IPS-15b (cell line): ENCODE results near the gene DLST.

Experiments
- H3K27me3 ChIP-seq: one replicate; pipeline ENCODE4 v1.6.1; 2013; ENCODE audit warnings: low read length; ENCODE audit not compliant: control insufficient read depth, insufficient read depth
- H3K36me3 ChIP-seq: one replicate; pipeline ENCODE4 v1.6.1; 2013; ENCODE audit warnings: low read length; ENCODE audit not compliant: control insufficient read depth, insufficient read depth
- H3K4me1 ChIP-seq: one replicate; pipeline ENCODE4 v1.6.1; 2013; ENCODE audit warnings: mild to moderate bottlenecking, low read length; ENCODE audit not compliant: control insufficient read depth, insufficient read depth
- H3K4me3 ChIP-seq: one replicate; pipeline ENCODE4 v1.5.1; 2013; ENCODE audit warnings: low read depth, low read length
- H3K9ac ChIP-seq: one replicate; pipeline ENCODE4 v1.6.1; 2013; ENCODE audit warnings: low read depth, mild to moderate bottlenecking, low read length
- H3K9me3 ChIP-seq: one replicate; pipeline ENCODE4 v1.6.1; 2013; ENCODE audit warnings: mild to moderate bottlenecking, low read length; ENCODE audit not compliant: control insufficient read depth, insufficient read depth

Gene DLST

DNA sequence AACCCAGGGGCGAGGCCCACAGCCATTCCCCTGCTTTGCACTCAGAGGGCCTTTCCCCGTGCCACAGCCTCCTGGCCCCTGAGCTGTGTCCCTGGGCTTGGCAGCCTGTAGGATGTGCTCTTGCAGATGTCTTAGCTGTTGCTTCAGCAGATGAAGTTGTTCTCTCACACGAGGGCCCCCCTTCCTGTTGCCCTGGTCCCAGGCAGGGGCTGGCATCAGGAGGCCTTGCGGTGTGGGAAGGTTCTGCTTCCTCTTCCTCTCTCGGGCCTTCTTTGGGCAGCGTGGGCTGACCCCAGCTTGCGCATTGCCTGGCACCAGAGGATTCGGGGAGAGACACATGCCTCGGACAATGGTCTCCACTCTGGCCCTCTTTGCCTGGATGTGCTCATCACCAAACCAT lies 18.4 kb upstream of the DLST start:
- Histone ChIP-seq H3K36me3 (no peaks in the 10 kb centered on the region), H3K4me3 (no peak overlapping the region), H3K27me3 (no peaks in the 10 kb centered on the region), H3K9ac (no peak overlapping the region), H3K9me3 (no peaks in the 10 kb centered on the region), H3K4me1 (peaks cover 4% of the 10 kb centered on the region)

DNA sequence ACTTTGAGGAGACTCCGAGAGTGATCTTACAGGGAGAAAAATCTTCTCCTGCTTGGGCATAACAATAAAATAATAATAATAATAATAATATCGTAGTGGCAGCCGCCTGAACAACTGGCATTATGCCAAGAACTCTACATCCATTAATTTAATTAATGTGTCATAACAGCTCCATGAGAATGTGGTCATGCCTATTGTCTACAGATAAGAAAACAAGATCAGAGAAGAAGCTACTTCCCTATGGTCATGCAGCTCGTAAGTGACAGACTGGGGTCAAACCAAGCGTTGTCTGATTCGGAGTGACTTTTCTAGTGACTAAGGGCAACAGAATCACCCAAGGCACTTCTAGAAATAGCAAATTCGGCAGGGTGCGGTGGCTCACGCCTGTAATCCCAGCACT lies 17.5 kb upstream of the DLST start:
- no peaks in the 10 kb centered on the region for H3K9me3 ChIP-seq
- no peak overlapping the region for H3K9ac ChIP-seq
- H3K27me3 ChIP-seq, result no peaks in the 10 kb centered on the region
- H3K4me3 ChIP-seq, result no peak overlapping the region
- H3K36me3 ChIP-seq, result no peaks in the 10 kb centered on the region
- H3K4me1 ChIP-seq, result peaks cover 4% of the 10 kb centered on the region

DNA sequence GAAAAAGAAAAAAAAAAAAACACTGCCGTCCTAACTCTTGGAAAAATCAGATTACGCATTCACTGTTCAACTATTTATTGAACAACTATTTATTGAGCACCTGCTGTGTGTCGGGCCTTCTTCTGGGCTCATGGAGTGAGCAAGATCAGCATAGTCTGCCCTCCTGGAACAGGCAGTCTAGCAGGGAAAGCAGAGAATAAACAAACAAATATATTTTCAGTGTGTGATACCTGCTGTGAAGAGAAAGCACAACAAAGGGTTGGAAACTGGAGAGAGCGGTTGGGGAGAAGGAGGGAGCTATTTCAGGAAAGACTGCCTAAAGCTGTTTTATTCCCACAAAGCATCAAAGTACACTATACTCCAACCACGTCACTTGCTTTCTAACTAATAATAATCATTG lies 16.6 kb upstream of the DLST start:
- H3K4me1 ChIP-seq, result peaks cover 4% of the 10 kb centered on the region
- no peak overlapping the region for H3K4me3 ChIP-seq
- H3K9ac ChIP-seq, result no peak overlapping the region
- no peaks in the 10 kb centered on the region for H3K27me3 ChIP-seq
- H3K36me3 ChIP-seq, result no peaks in the 10 kb centered on the region
- no peaks in the 10 kb centered on the region for H3K9me3 ChIP-seq

DNA sequence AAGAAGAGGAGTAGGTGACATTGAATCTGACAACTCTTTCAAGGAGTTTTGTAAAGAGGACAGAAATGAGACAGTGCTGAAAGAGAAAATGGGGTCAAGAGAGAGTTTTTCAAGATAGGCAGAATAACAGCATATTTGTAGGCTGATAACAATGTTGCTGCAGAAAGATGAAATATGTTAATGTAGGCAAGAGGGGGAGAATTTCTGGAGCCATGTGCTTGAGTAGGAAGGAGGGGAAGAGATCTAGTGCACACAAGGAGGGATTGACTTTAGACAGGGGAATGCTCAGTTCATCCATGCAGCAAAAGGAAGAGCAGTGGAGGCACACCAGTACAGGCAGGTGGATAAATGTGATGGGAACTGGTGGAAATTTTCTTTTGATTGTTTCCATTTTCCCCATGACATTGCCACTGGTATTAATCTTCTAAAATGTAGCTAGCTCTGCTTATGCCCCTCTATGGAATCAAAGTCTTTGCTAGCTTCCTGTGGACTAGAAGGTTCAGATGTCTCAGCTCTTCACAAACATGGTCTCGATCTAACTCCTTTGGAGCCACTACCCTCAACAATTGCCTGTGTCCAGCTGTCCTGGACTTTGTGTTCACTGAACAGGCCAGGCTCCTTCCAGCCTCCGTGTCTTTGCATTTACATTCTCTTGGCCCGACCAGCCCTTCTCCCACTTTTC lies 14.9 kb upstream of the DLST start:
- no peak overlapping the region for H3K4me3 ChIP-seq

DNA sequence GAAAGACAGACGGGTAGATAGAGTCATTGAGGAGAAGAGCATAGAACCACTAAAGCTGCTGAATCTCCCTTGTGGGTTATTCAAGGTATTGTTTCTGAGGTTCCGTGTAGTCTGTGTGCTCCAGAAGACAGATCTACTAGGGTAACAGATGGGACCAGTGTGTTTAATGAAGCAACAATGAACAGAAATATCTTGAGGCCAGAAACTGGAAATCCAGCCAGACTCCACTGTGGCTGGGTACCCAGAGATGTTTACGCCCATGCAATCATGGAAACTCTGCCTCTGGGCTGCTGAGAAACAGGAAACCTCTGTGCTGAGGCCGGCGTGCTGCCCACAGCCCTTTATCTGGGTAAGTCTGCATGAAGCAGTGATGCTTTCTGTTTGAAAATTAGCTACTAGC lies 14.0 kb upstream of the DLST start:
- H3K36me3 ChIP-seq, result no peaks in the 10 kb centered on the region
- no peaks in the 10 kb centered on the region for H3K9me3 ChIP-seq
- H3K4me3 ChIP-seq, result no peak overlapping the region
- H3K27me3 ChIP-seq, result no peaks in the 10 kb centered on the region
- H3K4me1 ChIP-seq, result no peaks in the 10 kb centered on the region
- no peak overlapping the region for H3K9ac ChIP-seq

More for the DNA sequence above, 14.9 kb upstream of the DLST start:
- Histone ChIP-seq H3K36me3 (no peaks in the 10 kb centered on the region), H3K4me1 (no peaks in the 10 kb centered on the region), H3K27me3 (no peaks in the 10 kb centered on the region), H3K9me3 (no peaks in the 10 kb centered on the region), H3K9ac (peak overlapping the region; percentile 28)

DNA sequence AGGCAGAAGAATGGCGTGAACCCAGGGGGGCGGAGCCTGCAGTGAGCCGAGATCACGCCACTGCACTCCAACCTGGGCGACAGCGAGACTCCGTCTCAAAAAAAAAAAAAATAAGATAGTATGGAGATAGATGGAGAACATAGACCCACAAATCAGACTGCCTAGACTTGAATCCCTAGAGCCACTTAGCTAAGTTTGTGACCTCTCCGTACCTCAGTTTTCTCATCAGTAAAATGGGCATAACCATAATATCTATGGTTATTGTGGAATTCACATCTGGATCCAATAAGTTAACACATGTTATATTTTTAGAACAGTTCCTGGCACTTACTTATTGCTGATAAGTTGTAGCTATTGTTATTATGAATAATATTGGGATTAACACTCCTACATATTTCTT lies 13.0 kb upstream of the DLST start:
- H3K9me3 ChIP-seq, result no peaks in the 10 kb centered on the region

DNA sequence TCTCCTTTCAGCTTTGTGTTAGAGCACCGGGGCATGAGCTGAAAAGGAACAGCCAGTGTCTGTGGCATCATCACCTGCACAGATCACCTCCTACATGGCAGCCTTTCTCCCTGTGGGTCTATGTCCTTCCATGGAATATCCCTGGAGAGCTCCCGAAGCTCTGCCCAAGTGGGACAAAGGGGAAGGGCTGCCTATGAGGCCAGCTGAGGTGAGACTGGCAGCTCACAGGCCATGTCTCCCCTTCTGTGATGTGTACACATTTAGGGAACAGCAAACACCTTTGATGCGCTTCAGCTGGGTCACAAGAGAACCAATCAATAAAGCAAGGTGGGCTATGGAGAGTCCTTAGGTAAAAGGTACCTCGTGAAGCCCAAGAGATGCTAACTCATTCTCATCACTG lies 9.9 kb upstream of the DLST start:
- no peaks in the 10 kb centered on the region for H3K36me3 ChIP-seq
- H3K9ac ChIP-seq, result no peak overlapping the region
- no peak overlapping the region for H3K4me3 ChIP-seq
- H3K27me3 ChIP-seq, result no peaks in the 10 kb centered on the region
- H3K9me3 ChIP-seq, result no peaks in the 10 kb centered on the region
- H3K4me1 ChIP-seq, result no peaks in the 10 kb centered on the region

More for the DNA sequence above, 13.0 kb upstream of the DLST start:
- H3K27me3 ChIP-seq, result no peaks in the 10 kb centered on the region
- no peaks in the 10 kb centered on the region for H3K36me3 ChIP-seq
- H3K4me1 ChIP-seq, result no peaks in the 10 kb centered on the region
- H3K9ac ChIP-seq, result no peak overlapping the region
- H3K4me3 ChIP-seq, result no peak overlapping the region

DNA sequence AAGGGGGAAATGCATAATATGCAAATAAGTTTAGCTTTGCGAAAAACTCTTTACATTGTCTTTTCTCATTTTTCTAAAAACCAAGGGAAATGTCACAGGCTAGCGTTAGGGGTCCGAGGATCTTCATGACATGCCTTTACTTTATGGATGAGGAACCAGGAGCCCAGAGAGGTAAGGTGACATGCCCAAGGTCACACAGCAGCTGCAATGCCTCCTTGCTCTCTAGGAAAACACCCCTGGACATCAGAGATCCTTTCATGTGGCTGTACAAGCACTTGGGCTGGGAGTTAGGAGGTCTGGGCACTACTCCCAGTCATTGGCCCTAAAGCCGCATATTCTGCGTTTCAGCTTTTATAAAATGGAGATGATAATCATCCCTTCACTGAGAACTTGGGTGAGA lies 6.5 kb upstream of the DLST start:
- no peaks in the 10 kb centered on the region for H3K4me1 ChIP-seq
- H3K9me3 ChIP-seq, result no peaks in the 10 kb centered on the region
- no peaks in the 10 kb centered on the region for H3K27me3 ChIP-seq
- no peak overlapping the region for H3K9ac ChIP-seq
- no peak overlapping the region for H3K4me3 ChIP-seq
- no peaks in the 10 kb centered on the region for H3K36me3 ChIP-seq

DNA sequence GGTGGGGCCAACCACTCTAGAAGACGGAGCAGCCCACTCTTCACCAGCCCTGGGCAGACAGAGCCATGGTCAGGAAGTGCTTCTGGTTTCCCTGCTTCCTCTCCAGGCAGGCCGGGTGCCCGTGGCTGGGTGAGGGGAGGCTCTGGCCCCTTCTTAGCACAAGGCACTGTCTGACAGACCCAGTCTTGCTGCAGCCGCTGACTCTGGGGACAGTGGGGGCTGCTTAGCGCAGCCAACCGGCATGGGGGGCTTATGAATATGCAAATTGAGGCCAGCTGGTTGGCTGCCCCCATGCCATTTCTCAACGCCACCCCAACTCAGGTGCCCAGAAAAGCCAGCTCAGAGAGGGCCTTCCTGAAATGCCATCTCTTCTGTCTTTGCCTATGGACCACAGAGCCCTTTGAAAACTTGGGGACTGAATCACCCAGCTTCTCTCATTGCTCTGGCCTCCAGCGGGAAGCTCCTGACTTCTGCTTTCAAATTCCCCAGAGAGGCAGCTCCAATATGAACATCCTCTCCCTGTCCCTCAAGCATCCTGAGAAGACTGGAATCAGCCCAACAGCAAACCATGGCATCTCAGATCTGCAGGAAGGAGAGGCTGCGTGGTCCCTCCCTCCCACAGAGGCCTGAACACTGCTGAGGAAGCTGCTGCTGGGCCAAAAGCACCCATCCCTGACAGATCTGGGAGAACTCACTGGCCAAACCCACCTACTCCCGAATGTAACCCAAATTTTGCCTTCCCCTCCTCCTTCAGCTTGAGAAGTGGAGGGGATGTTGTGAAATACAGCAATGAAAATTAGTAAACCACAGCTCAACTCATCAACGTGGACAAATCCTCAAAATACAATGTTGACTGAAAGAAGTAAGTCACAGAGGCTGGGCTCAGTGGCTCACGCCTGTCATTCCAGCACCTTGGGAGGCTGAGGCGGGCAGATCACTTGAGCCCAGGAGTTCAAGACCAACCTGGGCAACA lies 5.5 kb upstream of the DLST start, which contains the start of gene PROX2:
Gene PROX2, minus strand, starts transcription at position 205 of the 973 bp plus-strand sequence. CDS start 12,311 bp downstream, outside the sequence.
- no peaks in the 10 kb centered on the region for H3K27me3 ChIP-seq
- H3K36me3 ChIP-seq, result no peaks in the 10 kb centered on the region
- H3K4me3 ChIP-seq, result peak within 1 kb of the TSS; percentile 6
- no peaks in the 10 kb centered on the region for H3K4me1 ChIP-seq
- H3K9ac ChIP-seq, result no peak within 1 kb of the TSS
- no peaks in the 10 kb centered on the region for H3K9me3 ChIP-seq

DNA sequence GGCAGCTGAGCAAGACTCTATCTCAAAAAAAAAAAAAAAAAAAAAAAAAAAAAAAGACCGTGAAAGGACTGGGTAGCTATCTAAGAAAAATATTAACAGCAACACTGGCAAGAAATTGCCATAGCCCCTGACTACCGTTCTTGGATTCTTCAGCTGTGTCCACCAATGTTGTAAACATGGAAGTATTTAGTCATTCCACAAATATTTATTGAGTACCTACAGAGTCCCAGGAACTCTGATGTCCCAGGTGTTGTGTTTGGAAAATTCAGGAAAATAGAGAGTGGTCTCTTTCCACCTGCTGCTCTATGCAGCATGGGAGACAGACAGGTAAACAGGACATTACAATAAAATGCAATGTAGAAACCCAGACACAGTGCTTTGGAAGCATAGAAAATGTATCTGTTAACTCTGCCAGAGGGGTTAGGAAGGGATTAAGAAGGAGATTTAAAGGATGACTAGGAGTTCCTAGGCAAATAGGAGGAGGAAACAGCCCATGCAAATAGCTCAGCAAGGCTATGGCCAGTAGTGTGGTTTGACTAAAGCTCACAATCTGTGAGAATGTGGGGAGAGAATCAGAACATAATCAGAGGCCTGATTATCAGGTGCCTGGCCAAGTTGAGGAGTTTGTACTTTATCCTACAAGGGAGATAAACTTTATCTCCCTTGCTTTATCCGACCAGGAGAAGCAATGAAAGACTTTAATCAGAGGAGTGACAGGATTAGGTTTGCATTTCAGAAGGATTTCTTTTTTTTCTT lies 2.1 kb upstream of the DLST start:
- no peaks in the 10 kb centered on the region for H3K27me3 ChIP-seq
- peaks cover 10% of the 10 kb centered on the region for H3K4me1 ChIP-seq
- no peak overlapping the region for H3K9ac ChIP-seq
- H3K36me3 ChIP-seq, result no peaks in the 10 kb centered on the region
- H3K4me3 ChIP-seq, result no peak overlapping the region
- H3K9me3 ChIP-seq, result no peaks in the 10 kb centered on the region

DNA sequence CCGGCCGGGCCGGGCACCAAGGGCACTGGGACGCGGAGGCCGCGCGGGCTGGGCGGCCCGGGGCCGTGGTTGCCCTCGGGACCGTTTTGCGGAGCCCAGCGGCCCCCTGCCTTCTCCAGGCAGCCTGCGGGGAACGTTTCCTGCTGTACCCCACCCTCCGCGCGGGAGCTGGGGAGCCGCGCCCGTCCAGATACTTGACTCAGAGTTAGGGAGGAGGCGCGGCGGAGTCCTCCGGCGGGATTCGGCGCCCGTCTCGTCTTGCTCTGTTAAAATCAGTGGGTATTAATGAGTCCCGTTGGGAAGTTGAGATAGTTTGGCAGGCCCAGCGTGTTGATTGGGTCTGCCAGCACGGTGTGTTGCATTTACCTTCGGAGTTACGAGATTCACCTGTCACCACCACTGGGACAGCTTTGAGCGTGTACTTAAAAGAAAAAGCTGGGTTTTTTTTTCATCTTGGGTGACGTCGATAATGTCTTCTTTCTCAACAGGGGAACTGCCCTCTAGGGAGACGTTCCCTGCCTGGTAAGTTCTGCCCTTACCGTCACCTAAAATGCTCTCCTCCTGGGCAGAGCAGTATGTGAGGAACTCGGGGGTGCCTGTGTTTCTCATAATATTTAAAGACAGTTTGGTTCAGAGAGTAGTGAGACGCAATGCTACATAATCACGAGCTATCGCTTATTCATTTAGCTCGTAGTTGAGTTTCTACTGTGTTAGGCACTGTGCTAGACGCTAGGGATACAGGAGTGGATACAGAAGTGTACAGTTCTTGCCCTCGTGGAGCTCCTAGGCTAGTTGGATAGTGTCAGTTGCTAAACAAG lies 596 bp downstream of the DLST start:
- peak overlapping the region; percentile 94 for H3K9ac ChIP-seq
- H3K4me3 ChIP-seq, result peak overlapping the region; percentile 94
- H3K4me1 ChIP-seq, result peaks cover 26% of the 10 kb centered on the region
- H3K9me3 ChIP-seq, result no peaks in the 10 kb centered on the region
- no peaks in the 10 kb centered on the region for H3K27me3 ChIP-seq
- H3K36me3 ChIP-seq, result no peaks in the 10 kb centered on the region
